Ascending aorta (tissue), 2 donors: ENCODE data around the gene PIANP. TPM values are rescaled to one million over a fixed set of nuclear protein-coding genes. Genes with fewer than 3 reads are reported as not detected.
A peak's percentile ranks its signal among the peaks of the same experiment; 100 is the strongest.
"Not testable (repeated sequence)": the region's sequence is repeated elsewhere in the genome, so short reads cannot be mapped to it uniquely, and the experiment has no call there.

ENCODE experiments used
- DNase-seq, 2 donors: peaks; one replicate each; pipeline ENCODE4 v3.0.0-alpha.2; 2019; ENCODE audit warnings: low spot score in 2 of 2
- H3K27ac ChIP-seq, 2 donors: fragments of 200-600 bp; sonication (generic); one replicate each; pipeline ENCODE4 v1.5.1; 2016 to 2017; ENCODE audit warnings: mild to moderate bottlenecking in 1 of 2
- H3K27me3 ChIP-seq: fragments of 200-600 bp; sonication (generic); one replicate; pipeline ENCODE4 v1.5.1; 2017
- H3K36me3 ChIP-seq, 2 donors: fragments of 200-600 bp; sonication (generic); one replicate each; pipeline ENCODE4 v1.5.1; 2016
- H3K4me1 ChIP-seq, 2 donors: fragments of 200-600 bp; sonication (generic); one replicate each; pipeline ENCODE4 v1.5.1; 2016 to 2017; ENCODE audit warnings: mild to moderate bottlenecking in 1 of 2
- H3K4me3 ChIP-seq, 2 donors: fragments of 200-600 bp; sonication (generic); one replicate each; pipeline ENCODE4 v1.5.1; 2016 to 2017; ENCODE audit warnings: mild to moderate bottlenecking in 1 of 2
- H3K9me3 ChIP-seq, 2 donors: fragments of 200-600 bp; sonication (generic); one replicate each; pipeline ENCODE4 v1.5.1; 2016
- CTCF ChIP-seq, 3 experiments: fragments of 200-600 bp in 2 of 3; fragments of 450-650 bp in 1 of 3; sonication (generic) in 2 of 3; IDR thresholded peaks; one replicate each; pipeline ENCODE4 v1.5.1; 2016 to 2019; ENCODE audit warnings: antibody characterized with exemption in 3 of 3, mild to moderate bottlenecking in 1 of 3, moderate library complexity in 1 of 3
- intact Hi-C: fragments of 100-400 bp; cut with DNase I; formaldehyde crosslinking; loops from one replicate; pipeline ENCODE4 v1.15.1; 2023
- total RNA-seq: library from RNA; depleted of rRNA; stranded (reverse); fragments of >200 nt; gene quantifications from one replicate; pipeline ENCODE4 v1.1.0, GENCODE V29; 2016

The PIANP gene
- total RNA-seq, 1 donor from 2014 or later = not detected

GRCh38 chr12:6708960-6709394 lies 8.4 kb upstream of the PIANP start:
- no peaks in the 10 kb centered on the region for H3K4me1 ChIP-seq
- H3K36me3 ChIP-seq = no peaks in the 10 kb centered on the region
- TF ChIP-seq CTCF (IDR thresholded peaks at IDR 0.05) = no peak
- intact Hi-C loops = no loop called here
- no peak overlapping the region for H3K27ac ChIP-seq
- H3K4me3 ChIP-seq = no peak overlapping the region
- no peaks in the 10 kb centered on the region for H3K27me3 ChIP-seq
- no peaks in the 10 kb centered on the region for H3K9me3 ChIP-seq
- no peak for DNase-seq

- DNase-seq, H3K9me3 ChIP-seq, intact Hi-C loops, H3K27me3 ChIP-seq, H3K36me3 ChIP-seq, H3K4me3 ChIP-seq, H3K4me1 ChIP-seq, H3K27ac ChIP-seq: not testable (repeated sequence)
These were observed 7.7 kb upstream of the PIANP start for GRCh38 chr12:6708351-6708750.

- Histone ChIP-seq H3K27me3 (no peaks in the 10 kb centered on the region), H3K4me1 (peaks cover 0 to 8% of the 10 kb centered on the region in 2 donors), H3K9me3 (no peaks in the 10 kb centered on the region), H3K36me3 (no peaks in the 10 kb centered on the region), H3K4me3 (no peak overlapping the region), H3K27ac (no peak overlapping the region)
- DNase-seq = no peak
- intact Hi-C loops = no loop called here
- no peak for TF ChIP-seq CTCF (IDR thresholded peaks at IDR 0.05)
These were observed 3.0 kb upstream of the PIANP start for GRCh38 chr12:6703631-6704030.

- no peak for TF ChIP-seq CTCF (IDR thresholded peaks at IDR 0.05)
- Histone ChIP-seq H3K9me3 (no peaks in the 10 kb centered on the region), H3K27ac (no peak overlapping the region), H3K4me1 (peaks cover 0 to 8% of the 10 kb centered on the region in 2 donors), H3K27me3 (no peaks in the 10 kb centered on the region), H3K36me3 (no peaks in the 10 kb centered on the region), H3K4me3 (peak overlapping the region; percentile 72 to 89)
- DNase-seq = no peak
- intact Hi-C loops = no loop called here
These were observed 608 bp upstream of the PIANP start for GRCh38 chr12:6701078-6701768.

- Histone ChIP-seq H3K36me3 (no peaks in the 10 kb centered on the region), H3K9me3 (no peaks in the 10 kb centered on the region), H3K4me1 (peaks cover 0 to 8% of the 10 kb centered on the region in 2 donors), H3K4me3 (peak overlapping the region; percentile 72 to 89), H3K27ac (peak overlapping the region; percentile 46 to 62), H3K27me3 (no peaks in the 10 kb centered on the region)
- TF ChIP-seq CTCF (IDR thresholded peaks at IDR 0.05) = no peak
- intact Hi-C loops = loop anchor here (1.0 kb wide), 1 partner anchor 24 kb away; the partner anchor contains the start of gene COPS7A
- DNase-seq = no peak
These were observed 498 bp downstream of the PIANP start for GRCh38 chr12:6699989-6700645.

GRCh38 chr12:6699259-6699988 lies 1.2 kb downstream of the PIANP start:
- H3K4me3 ChIP-seq = peak overlapping the region; percentile 72 to 89
- peaks cover 0 to 2% of the 10 kb centered on the region in 2 donors for H3K36me3 ChIP-seq
- no peaks in the 10 kb centered on the region for H3K27me3 ChIP-seq
- peak overlapping the region; percentile 46 to 62 for H3K27ac ChIP-seq
- no peak for TF ChIP-seq CTCF (IDR thresholded peaks at IDR 0.05)
- intact Hi-C loops = no loop called here
- H3K4me1 ChIP-seq = peaks cover 0 to 8% of the 10 kb centered on the region in 2 donors
- no peak for DNase-seq
- no peaks in the 10 kb centered on the region for H3K9me3 ChIP-seq
